HEK293 (cell line): ENCODE results near the gene KBTBD4.
"Not testable (repeated sequence)": the region's sequence is repeated elsewhere in the genome, so short reads cannot be mapped to it uniquely, and the experiment has no call there.

Experiments used
- CTCF ChIA-PET: fragments of 350-600 bp; formaldehyde crosslinking; extraction: SDS; loops from one replicate; lab custom pipeline; 2021; ENCODE audit warnings: antibody characterized with exemption; lab: Yijun Ruan, JAX
- POLR2A ChIA-PET: fragments of 300-600 bp; formaldehyde crosslinking; extraction: SDS; loops from one replicate; lab custom pipeline; 2020; ENCODE audit warnings: antibody characterized with exemption, inconsistent platforms; lab: Yijun Ruan, JAX
- H3K27ac ChIP-seq: fragments of 200-500 bp; sonication (Bioruptor generic); 2 replicates; pipeline ENCODE4 v1.5.1; 2014; ENCODE audit warnings: low read depth, low read length, control low read depth, inconsistent platforms; ENCODE audit errors: extremely low read depth
- H3K36me3 ChIP-seq, 2 experiments: fragments of 200-500 bp in 1 of 2; sonication (Bioruptor generic) in 1 of 2; 1 replicate in 1 of 2; 2 replicates in 1 of 2; pipeline ENCODE4 v1.5.1; 2014 to 2017; ENCODE audit warnings: inconsistent platforms in 2 of 2, low read length in 2 of 2; ENCODE audit not compliant: control insufficient read depth in 2 of 2, insufficient read depth in 1 of 2
- H3K4me1 ChIP-seq: fragments of 200-500 bp; sonication (Bioruptor generic); 2 replicates; pipeline ENCODE4 v1.5.1; 2014; ENCODE audit warnings: mild to moderate bottlenecking, low read length, inconsistent platforms; ENCODE audit not compliant: control insufficient read depth, insufficient read depth
- H3K4me3 ChIP-seq: 2 replicates; pipeline ENCODE4 v1.5.1; 2011; ENCODE audit warnings: low read depth, mild to moderate bottlenecking, control low read depth, low read length, moderate library complexity
- H3K9me3 ChIP-seq: fragments of 200-500 bp; sonication (Bioruptor generic); 2 replicates; pipeline ENCODE4 v1.5.1; 2014; ENCODE audit warnings: low read depth, low read length, inconsistent platforms; ENCODE audit not compliant: control insufficient read depth, insufficient read depth
- ATF2 ChIP-seq: fragments of 450-650 bp; formaldehyde crosslinking; IDR thresholded peaks from 2 replicates; pipeline ENCODE4 v1.5.1; 2016; ENCODE audit warnings: missing biosample characterization, missing genetic modification characterization, low read depth
- HOXD13 ChIP-seq: sonication (generic); formaldehyde crosslinking; IDR thresholded peaks from 2 replicates; pipeline ENCODE4 v1.8.0; 2022; ENCODE audit warnings: missing genetic modification reagents, borderline replicate concordance
- KLF1 ChIP-seq: fragments of 450-650 bp; formaldehyde crosslinking; IDR thresholded peaks from 2 replicates; pipeline ENCODE4 v1.5.1; 2016; ENCODE audit warnings: missing biosample characterization, missing genetic modification characterization
- SCRT1 ChIP-seq: fragments of 450-650 bp; formaldehyde crosslinking; IDR thresholded peaks from 2 replicates; pipeline ENCODE4 v1.5.1; 2016; ENCODE audit warnings: missing biosample characterization, missing genetic modification characterization, borderline replicate concordance
- ZFP69B ChIP-seq: fragments of 450-650 bp; formaldehyde crosslinking; IDR thresholded peaks from 2 replicates; pipeline ENCODE4 v1.5.1; 2016; ENCODE audit warnings: missing biosample characterization, missing genetic modification characterization
- ZNF280D ChIP-seq: fragments of 450-650 bp; formaldehyde crosslinking; IDR thresholded peaks from 2 replicates; pipeline ENCODE4 v1.5.1; 2016; ENCODE audit warnings: missing biosample characterization, missing genetic modification characterization
- ZNF324 ChIP-seq: fragments of 450-650 bp; formaldehyde crosslinking; IDR thresholded peaks from 2 replicates; pipeline ENCODE4 v1.5.1; 2016; ENCODE audit warnings: missing biosample characterization, missing genetic modification characterization
- ZNF37A ChIP-seq: fragments of 450-650 bp; IDR thresholded peaks from 2 replicates; pipeline ENCODE4 v1.5.1; 2018; ENCODE audit warnings: missing biosample characterization, missing genetic modification characterization
- ZNF473 ChIP-seq: fragments of 450-650 bp; formaldehyde crosslinking; IDR thresholded peaks from 2 replicates; pipeline ENCODE4 v1.5.1; 2017; ENCODE audit warnings: missing biosample characterization, missing genetic modification characterization
- ZNF48 ChIP-seq: fragments of 450-650 bp; formaldehyde crosslinking; IDR thresholded peaks from 2 replicates; pipeline ENCODE4 v1.5.1; 2016; ENCODE audit warnings: missing biosample characterization, missing genetic modification characterization
- ZNF654 ChIP-seq: fragments of 450-650 bp; formaldehyde crosslinking; IDR thresholded peaks from 2 replicates; pipeline ENCODE4 v1.5.1; 2016; ENCODE audit warnings: low read depth, missing biosample characterization, missing genetic modification characterization
- TF ChIP-seq, protein P1 (sequence below): fragments of 450-650 bp; formaldehyde crosslinking; IDR thresholded peaks from 2 replicates; pipeline ENCODE4 v1.5.1; 2017; ENCODE audit warnings: missing biosample characterization, mild to moderate bottlenecking, missing genetic modification characterization, moderate library complexity
- TF ChIP-seq, protein P2 (sequence below): fragments of 450-650 bp; formaldehyde crosslinking; conservative IDR thresholded peaks from 2 replicates; pipeline ENCODE4 v1.5.1; 2016; ENCODE audit warnings: low read depth, missing biosample characterization, missing genetic modification characterization

Gene KBTBD4

GRCh38 chr11:47558695-47559094, 20.1 kb downstream of the KBTBD4 start (continued):
- TF ChIP-seq ZNF280D (tag by site-specific recombination) (no peak), ZNF473 (no peak), ATF2 (tag by site-specific recombination) (no peak), HOXD13 (no peak), ZNF48 (no peak), ZNF654 (no peak), SCRT1 (tag by site-specific recombination) (no peak), ZFP69B (tag by site-specific recombination) (no peak), ZNF37A (tag by site-specific recombination) (no peak), ZNF324 (tag by site-specific recombination) (no peak)
- TF ChIP-seq, protein P1, sequence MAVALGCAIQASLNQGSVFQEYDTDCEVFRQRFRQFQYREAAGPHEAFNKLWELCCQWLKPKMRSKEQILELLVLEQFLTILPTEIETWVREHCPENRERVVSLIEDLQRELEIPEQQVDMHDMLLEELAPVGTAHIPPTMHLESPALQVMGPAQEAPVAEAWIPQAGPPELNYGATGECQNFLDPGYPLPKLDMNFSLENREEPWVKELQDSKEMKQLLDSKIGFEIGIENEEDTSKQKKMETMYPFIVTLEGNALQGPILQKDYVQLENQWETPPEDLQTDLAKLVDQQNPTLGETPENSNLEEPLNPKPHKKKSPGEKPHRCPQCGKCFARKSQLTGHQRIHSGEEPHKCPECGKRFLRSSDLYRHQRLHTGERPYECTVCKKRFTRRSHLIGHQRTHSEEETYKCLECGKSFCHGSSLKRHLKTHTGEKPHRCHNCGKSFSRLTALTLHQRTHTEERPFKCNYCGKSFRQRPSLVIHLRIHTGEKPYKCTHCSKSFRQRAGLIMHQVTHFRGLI (tag by site-specific recombination): no peak
- TF ChIP-seq, protein P2, sequence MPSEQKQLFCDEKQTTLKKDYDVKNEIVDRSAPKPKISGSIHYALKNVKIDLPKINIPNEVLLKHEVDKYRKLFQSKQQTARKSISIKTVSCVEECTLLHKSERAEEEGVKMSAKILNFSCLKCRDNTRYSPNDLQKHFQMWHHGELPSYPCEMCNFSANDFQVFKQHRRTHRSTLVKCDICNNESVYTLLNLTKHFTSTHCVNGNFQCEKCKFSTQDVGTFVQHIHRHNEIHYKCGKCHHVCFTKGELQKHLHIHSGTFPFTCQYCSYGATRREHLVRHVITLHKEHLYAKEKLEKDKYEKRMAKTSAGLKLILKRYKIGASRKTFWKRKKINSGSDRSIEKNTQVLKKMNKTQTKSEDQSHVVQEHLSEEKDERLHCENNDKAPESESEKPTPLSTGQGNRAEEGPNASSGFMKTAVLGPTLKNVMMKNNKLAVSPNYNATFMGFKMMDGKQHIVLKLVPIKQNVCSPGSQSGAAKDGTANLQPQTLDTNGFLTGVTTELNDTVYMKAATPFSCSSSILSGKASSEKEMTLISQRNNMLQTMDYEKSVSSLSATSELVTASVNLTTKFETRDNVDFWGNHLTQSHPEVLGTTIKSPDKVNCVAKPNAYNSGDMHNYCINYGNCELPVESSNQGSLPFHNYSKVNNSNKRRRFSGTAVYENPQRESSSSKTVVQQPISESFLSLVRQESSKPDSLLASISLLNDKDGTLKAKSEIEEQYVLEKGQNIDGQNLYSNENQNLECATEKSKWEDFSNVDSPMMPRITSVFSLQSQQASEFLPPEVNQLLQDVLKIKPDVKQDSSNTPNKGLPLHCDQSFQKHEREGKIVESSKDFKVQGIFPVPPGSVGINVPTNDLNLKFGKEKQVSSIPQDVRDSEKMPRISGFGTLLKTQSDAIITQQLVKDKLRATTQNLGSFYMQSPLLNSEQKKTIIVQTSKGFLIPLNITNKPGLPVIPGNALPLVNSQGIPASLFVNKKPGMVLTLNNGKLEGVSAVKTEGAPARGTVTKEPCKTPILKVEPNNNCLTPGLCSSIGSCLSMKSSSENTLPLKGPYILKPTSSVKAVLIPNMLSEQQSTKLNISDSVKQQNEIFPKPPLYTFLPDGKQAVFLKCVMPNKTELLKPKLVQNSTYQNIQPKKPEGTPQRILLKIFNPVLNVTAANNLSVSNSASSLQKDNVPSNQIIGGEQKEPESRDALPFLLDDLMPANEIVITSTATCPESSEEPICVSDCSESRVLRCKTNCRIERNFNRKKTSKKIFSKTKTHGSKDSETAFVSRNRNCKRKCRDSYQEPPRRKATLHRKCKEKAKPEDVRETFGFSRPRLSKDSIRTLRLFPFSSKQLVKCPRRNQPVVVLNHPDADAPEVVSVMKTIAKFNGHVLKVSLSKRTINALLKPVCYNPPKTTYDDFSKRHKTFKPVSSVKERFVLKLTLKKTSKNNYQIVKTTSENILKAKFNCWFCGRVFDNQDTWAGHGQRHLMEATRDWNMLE (tag by site-specific recombination): no peak

- ChIA-PET POLR2A (interaction anchor here (0.6 kb wide), 1 partner anchor 13 kb away, joined by 7 read pairs; no protein-coding TSS in a partner anchor), CTCF (interaction anchor here (0.6 kb wide), 1 partner anchor 12 kb away, joined by 4 read pairs; no protein-coding TSS in a partner anchor)
- H3K4me1 ChIP-seq, H3K9me3 ChIP-seq, H3K36me3 ChIP-seq, H3K4me3 ChIP-seq, H3K27ac ChIP-seq: not testable (repeated sequence)
- TF ChIP-seq KLF1 (tag by site-specific recombination): peak; percentile 66
These were observed 21.8 kb downstream of the KBTBD4 start for GRCh38 chr11:47557004-47557403.
